DOHH2 (cell line): ENCODE measurements around the gene COX5A.

Source experiments
- EZH2phosphoT487 ChIP-seq: fragments of 200-600 bp; sonication (generic); IDR thresholded peaks from 2 replicates; pipeline ENCODE4 v1.6.1; 2017; ENCODE audit warnings: borderline replicate concordance, mild to moderate bottlenecking, antibody characterized with exemption, low read length, moderate library complexity, mixed read lengths
- TF ChIP-seq, protein P1 (sequence below): fragments of 200-600 bp; sonication (generic); IDR thresholded peaks from one replicate; pipeline ENCODE4 v1.5.1; 2014; ENCODE audit warnings: antibody characterized with exemption, mild to moderate bottlenecking, low read depth, low read length; ENCODE audit not compliant: poor library complexity, severe bottlenecking

- TF ChIP-seq, protein P1, sequence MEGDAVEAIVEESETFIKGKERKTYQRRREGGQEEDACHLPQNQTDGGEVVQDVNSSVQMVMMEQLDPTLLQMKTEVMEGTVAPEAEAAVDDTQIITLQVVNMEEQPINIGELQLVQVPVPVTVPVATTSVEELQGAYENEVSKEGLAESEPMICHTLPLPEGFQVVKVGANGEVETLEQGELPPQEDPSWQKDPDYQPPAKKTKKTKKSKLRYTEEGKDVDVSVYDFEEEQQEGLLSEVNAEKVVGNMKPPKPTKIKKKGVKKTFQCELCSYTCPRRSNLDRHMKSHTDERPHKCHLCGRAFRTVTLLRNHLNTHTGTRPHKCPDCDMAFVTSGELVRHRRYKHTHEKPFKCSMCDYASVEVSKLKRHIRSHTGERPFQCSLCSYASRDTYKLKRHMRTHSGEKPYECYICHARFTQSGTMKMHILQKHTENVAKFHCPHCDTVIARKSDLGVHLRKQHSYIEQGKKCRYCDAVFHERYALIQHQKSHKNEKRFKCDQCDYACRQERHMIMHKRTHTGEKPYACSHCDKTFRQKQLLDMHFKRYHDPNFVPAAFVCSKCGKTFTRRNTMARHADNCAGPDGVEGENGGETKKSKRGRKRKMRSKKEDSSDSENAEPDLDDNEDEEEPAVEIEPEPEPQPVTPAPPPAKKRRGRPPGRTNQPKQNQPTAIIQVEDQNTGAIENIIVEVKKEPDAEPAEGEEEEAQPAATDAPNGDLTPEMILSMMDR, result no peak
- no peak for TF ChIP-seq EZH2phosphoT487
Observed at GRCh38 chr15:74924525-74924924, 13.3 kb downstream of the COX5A start.
